HepG2 (cell line): Measurements from ENCODE around the gene IL1R1. TPM values are rescaled to one million over a fixed set of nuclear protein-coding genes. Genes with fewer than 3 reads are reported as not detected.
A peak's percentile ranks its signal among the peaks of the same experiment; 100 is the strongest.

Source experiments
- ARID5B ChIP-seq: IDR thresholded peaks from 2 replicates; pipeline ENCODE4 v1.4.0; 2020; ENCODE audit warnings: mild to moderate bottlenecking, missing genetic modification reagents
- ATM ChIP-seq: fragments of 450-650 bp; IDR thresholded peaks from 2 replicates; pipeline ENCODE4 v1.7.1; 2017; ENCODE audit warnings: mild to moderate bottlenecking, borderline replicate concordance
- BORCS8-MEF2B ChIP-seq: sonication (generic); formaldehyde crosslinking; IDR thresholded peaks from 2 replicates; pipeline ENCODE4 v1.8.0; 2022; ENCODE audit warnings: mild to moderate bottlenecking, missing genetic modification reagents
- CBFB ChIP-seq: sonication (generic); formaldehyde crosslinking; IDR thresholded peaks from 2 replicates; pipeline ENCODE4 v1.4.0; 2020; ENCODE audit warnings: missing genetic modification reagents
- GTF3A ChIP-seq: sonication (generic); formaldehyde crosslinking; conservative IDR thresholded peaks from 2 replicates; pipeline ENCODE4 v1.4.0; 2020; ENCODE audit warnings: mild to moderate bottlenecking, missing genetic modification reagents
- HMGXB4 ChIP-seq, 2 experiments: sonication (generic) in 1 of 2; formaldehyde crosslinking in 1 of 2; IDR thresholded peaks; 2 replicates each; pipeline versions ENCODE4 v1.4.0 to v1.6.1; 2018 to 2020; ENCODE audit warnings: missing genetic modification reagents in 2 of 2, borderline replicate concordance in 1 of 2, low read depth in 1 of 2, mild to moderate bottlenecking in 1 of 2, missing biosample characterization in 1 of 2
- JDP2 ChIP-seq: sonication (generic); formaldehyde crosslinking; IDR thresholded peaks from 2 replicates; pipeline ENCODE4 v1.8.1; 2022; ENCODE audit warnings: missing genetic modification reagents, borderline replicate concordance
- MYNN ChIP-seq: sonication (generic); formaldehyde crosslinking; IDR thresholded peaks from 2 replicates; pipeline ENCODE4 v1.4.0; 2020; ENCODE audit warnings: mild to moderate bottlenecking, low read depth, missing genetic modification reagents
- PTBP1 ChIP-seq: fragments of 200-400 bp; formaldehyde crosslinking; IDR thresholded peaks from 2 replicates; pipeline ENCODE4 v1.6.1; 2018; ENCODE audit warnings: low read length, low read depth; ENCODE audit not compliant: poor library complexity, severe bottlenecking
- RARG ChIP-seq: sonication (generic); formaldehyde crosslinking; IDR thresholded peaks from 2 replicates; pipeline ENCODE4 v1.4.0; 2020; ENCODE audit warnings: low read depth, mild to moderate bottlenecking, missing genetic modification reagents
- SP4 ChIP-seq: sonication (generic); formaldehyde crosslinking; IDR thresholded peaks from 2 replicates; pipeline ENCODE4 v1.8.1; 2023; ENCODE audit warnings: mild to moderate bottlenecking, missing genetic modification reagents
- ZNF260 ChIP-seq: sonication (generic); formaldehyde crosslinking; IDR thresholded peaks from 2 replicates; pipeline ENCODE4 v1.4.0; 2020; ENCODE audit warnings: missing genetic modification reagents, low read depth, mild to moderate bottlenecking, borderline replicate concordance
- ZNF343 ChIP-seq: sonication (generic); formaldehyde crosslinking; IDR thresholded peaks from 2 replicates; pipeline ENCODE4 v1.4.0; 2020; ENCODE audit warnings: mild to moderate bottlenecking, missing genetic modification reagents
- ZNF44 ChIP-seq: sonication (generic); formaldehyde crosslinking; IDR thresholded peaks from 2 replicates; pipeline ENCODE4 v1.5.1; 2020; ENCODE audit warnings: mild to moderate bottlenecking, missing genetic modification reagents
- ZNF501 ChIP-seq: sonication (generic); formaldehyde crosslinking; IDR thresholded peaks from 2 replicates; pipeline ENCODE4 v1.5.1; 2020; ENCODE audit warnings: mild to moderate bottlenecking, moderate library complexity, missing genetic modification reagents
- ZNF530 ChIP-seq: sonication (generic); formaldehyde crosslinking; IDR thresholded peaks from 2 replicates; pipeline ENCODE4 v1.5.0; 2020; ENCODE audit warnings: low read depth, mild to moderate bottlenecking, missing genetic modification reagents
- ZNF652 ChIP-seq: IDR thresholded peaks from 2 replicates; pipeline ENCODE4 v1.6.1; 2016; ENCODE audit warnings: low read depth, borderline replicate concordance
- ZNF709 ChIP-seq: sonication (generic); formaldehyde crosslinking; IDR thresholded peaks from 2 replicates; pipeline ENCODE4 v1.5.0; 2020; ENCODE audit warnings: mild to moderate bottlenecking, missing genetic modification reagents
- ZNF749 ChIP-seq: sonication (generic); formaldehyde crosslinking; IDR thresholded peaks from 2 replicates; pipeline ENCODE4 v1.8.0; 2022; ENCODE audit warnings: mild to moderate bottlenecking, missing genetic modification reagents, moderate library complexity, borderline replicate concordance
- polyA plus RNA-seq, 8 experiments: library from polyadenylated mRNA; depleted of rRNA in 3 of 8; stranded (reverse) in 7 of 8; unstranded in 1 of 8; fragments of >200 nt; fragmentation: Illumina TruSeq in 4 of 8; extraction: Trizol in 4 of 8; gene quantifications; 2 replicates each; pipeline versions ENCODE4 v1.2.1 to v1.2.3, GENCODE V29; 2011 to 2016; ENCODE audit warnings: low read depth in 4 of 8, missing spikeins in 1 of 8, mixed read lengths in 1 of 8; ENCODE audit not compliant: insufficient read depth in 1 of 8
- total RNA-seq, 5 experiments: library from RNA; depleted of rRNA; stranded (reverse); fragments of >200 nt; fragmentation: Illumina TruSeq; extraction: Trizol; gene quantifications; 2 replicates each; pipeline ENCODE4 v1.2.3, GENCODE V29; 2016; ENCODE audit warnings: low read depth in 1 of 5
- TF ChIP-seq, protein P1 (sequence below): IDR thresholded peaks from 2 replicates; pipeline ENCODE4 v1.6.1; 2016; ENCODE audit warnings: mild to moderate bottlenecking
- TF ChIP-seq, protein P2 (sequence below): IDR thresholded peaks from 2 replicates; pipeline ENCODE4 v1.6.1; 2012; ENCODE audit warnings: inconsistent platforms

The IL1R1 gene
- total and polyA plus RNA-seq, 2 of the 13 experiments (the other 11 are each of a cell fraction or from before 2014, with no cell fraction given): 38.0 to 93.1 TPM

GRCh38 chr2:102143450-102143985 lies 972 bp downstream of the IL1R1 start (continued):
- TF ChIP-seq ZNF501 (CRISPR knock-in tag): peak; percentile 58; the same call in 1 of the 2 replicates
- TF ChIP-seq SP4 (CRISPR knock-in tag): no peak; the same call in 1 of the 2 replicates
- no peak for TF ChIP-seq BORCS8-MEF2B
- no peak for TF ChIP-seq CBFB (CRISPR knock-in tag)
- TF ChIP-seq JDP2 (CRISPR knock-in tag): no peak
- TF ChIP-seq RARG (CRISPR knock-in tag): no peak
- TF ChIP-seq ZNF260 (CRISPR knock-in tag): no peak
- no peak for TF ChIP-seq MYNN (CRISPR knock-in tag)
- TF ChIP-seq ZNF749: no peak
- TF ChIP-seq ATM: no peak
- no peak for TF ChIP-seq ZNF652 (CRISPR knock-in tag)
- TF ChIP-seq, protein P1, sequence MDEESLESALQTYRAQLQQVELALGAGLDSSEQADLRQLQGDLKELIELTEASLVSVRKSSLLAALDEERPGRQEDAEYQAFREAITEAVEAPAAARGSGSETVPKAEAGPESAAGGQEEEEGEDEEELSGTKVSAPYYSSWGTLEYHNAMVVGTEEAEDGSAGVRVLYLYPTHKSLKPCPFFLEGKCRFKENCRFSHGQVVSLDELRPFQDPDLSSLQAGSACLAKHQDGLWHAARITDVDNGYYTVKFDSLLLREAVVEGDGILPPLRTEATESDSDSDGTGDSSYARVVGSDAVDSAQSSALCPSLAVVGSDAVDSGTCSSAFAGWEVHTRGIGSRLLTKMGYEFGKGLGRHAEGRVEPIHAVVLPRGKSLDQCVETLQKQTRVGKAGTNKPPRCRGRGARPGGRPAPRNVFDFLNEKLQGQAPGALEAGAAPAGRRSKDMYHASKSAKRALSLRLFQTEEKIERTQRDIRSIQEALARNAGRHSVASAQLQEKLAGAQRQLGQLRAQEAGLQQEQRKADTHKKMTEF: no peak
- no peak for TF ChIP-seq ZNF709
- no peak for TF ChIP-seq ARID5B (CRISPR knock-in tag)
- peak; percentile 48; the same call in 1 of the 2 replicates for TF ChIP-seq ZNF44 (CRISPR knock-in tag)
- TF ChIP-seq ZNF343 (CRISPR knock-in tag): no peak
- no peak for TF ChIP-seq PTBP1
- no peak for TF ChIP-seq ZNF530 (CRISPR knock-in tag)
- TF ChIP-seq, protein P2, sequence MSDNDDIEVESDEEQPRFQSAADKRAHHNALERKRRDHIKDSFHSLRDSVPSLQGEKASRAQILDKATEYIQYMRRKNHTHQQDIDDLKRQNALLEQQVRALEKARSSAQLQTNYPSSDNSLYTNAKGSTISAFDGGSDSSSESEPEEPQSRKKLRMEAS: 0 out of 2 replicates have a peak, but pooled peaks have one; percentile 4
- TF ChIP-seq HMGXB4 (CRISPR knock-in tag; IDR thresholded peaks at IDR 0.05; ENCODE audit: borderline replicate concordance in 1 of 2, low read depth in 1 of 2): peak; percentile 26 to 66; a peak in 3 of 4 replicates
- TF ChIP-seq GTF3A (CRISPR knock-in tag): no peak
